HEK293 (cell line): Measurements from ENCODE around the gene EPG5.

Experiments used
- CTCF ChIA-PET: fragments of 350-600 bp; formaldehyde crosslinking; extraction: SDS; loops from one replicate; lab custom pipeline; 2021; ENCODE audit warnings: antibody characterized with exemption; lab: Yijun Ruan, JAX
- POLR2A ChIA-PET: fragments of 300-600 bp; formaldehyde crosslinking; extraction: SDS; loops from one replicate; lab custom pipeline; 2020; ENCODE audit warnings: antibody characterized with exemption, inconsistent platforms; lab: Yijun Ruan, JAX
- H3K27ac ChIP-seq: fragments of 200-500 bp; sonication (Bioruptor generic); 2 replicates; pipeline ENCODE4 v1.5.1; 2014; ENCODE audit warnings: low read depth, low read length, control low read depth, inconsistent platforms; ENCODE audit errors: extremely low read depth
- H3K36me3 ChIP-seq, 2 experiments: fragments of 200-500 bp in 1 of 2; sonication (Bioruptor generic) in 1 of 2; 1 replicate in 1 of 2; 2 replicates in 1 of 2; pipeline ENCODE4 v1.5.1; 2014 to 2017; ENCODE audit warnings: inconsistent platforms in 2 of 2, low read length in 2 of 2; ENCODE audit not compliant: control insufficient read depth in 2 of 2, insufficient read depth in 1 of 2
- H3K4me1 ChIP-seq: fragments of 200-500 bp; sonication (Bioruptor generic); 2 replicates; pipeline ENCODE4 v1.5.1; 2014; ENCODE audit warnings: mild to moderate bottlenecking, low read length, inconsistent platforms; ENCODE audit not compliant: control insufficient read depth, insufficient read depth
- H3K4me3 ChIP-seq: 2 replicates; pipeline ENCODE4 v1.5.1; 2011; ENCODE audit warnings: low read depth, mild to moderate bottlenecking, control low read depth, low read length, moderate library complexity
- H3K9me3 ChIP-seq: fragments of 200-500 bp; sonication (Bioruptor generic); 2 replicates; pipeline ENCODE4 v1.5.1; 2014; ENCODE audit warnings: low read depth, low read length, inconsistent platforms; ENCODE audit not compliant: control insufficient read depth, insufficient read depth
- EGR2 ChIP-seq: fragments of 450-650 bp; formaldehyde crosslinking; IDR thresholded peaks from 2 replicates; pipeline ENCODE4 v1.5.1; 2016; ENCODE audit warnings: low read depth, missing biosample characterization, missing genetic modification characterization
- HOXC10 ChIP-seq: sonication (generic); formaldehyde crosslinking; IDR thresholded peaks from 2 replicates; pipeline ENCODE4 v1.8.1; 2023; ENCODE audit warnings: mild to moderate bottlenecking, missing genetic modification reagents
- KLF10 ChIP-seq: fragments of 450-650 bp; IDR thresholded peaks from 2 replicates; pipeline ENCODE4 v1.5.1; 2018; ENCODE audit warnings: missing biosample characterization, mild to moderate bottlenecking, missing genetic modification characterization
- MYNN ChIP-seq: fragments of 450-650 bp; formaldehyde crosslinking; IDR thresholded peaks from 2 replicates; pipeline ENCODE4 v1.5.1; 2016; ENCODE audit warnings: missing biosample characterization, missing genetic modification characterization, borderline replicate concordance
- PRDM1 ChIP-seq: fragments of 450-650 bp; formaldehyde crosslinking; IDR thresholded peaks from 2 replicates; pipeline ENCODE4; 2016; ENCODE audit warnings: missing biosample characterization, missing genetic modification characterization
- RBAK ChIP-seq: fragments of 450-650 bp; formaldehyde crosslinking; IDR thresholded peaks from 2 replicates; pipeline ENCODE4 v1.5.1; 2016; ENCODE audit warnings: missing biosample characterization, missing genetic modification characterization
- REPIN1 ChIP-seq: fragments of 450-650 bp; formaldehyde crosslinking; IDR thresholded peaks from 2 replicates; pipeline ENCODE4 v1.5.1; 2017; ENCODE audit warnings: missing biosample characterization, missing genetic modification characterization, low read depth
- ZEB2 ChIP-seq: fragments of 450-650 bp; formaldehyde crosslinking; IDR thresholded peaks from 2 replicates; pipeline ENCODE4 v1.5.1; 2016; ENCODE audit warnings: missing biosample characterization, missing genetic modification characterization
- ZNF138 ChIP-seq: fragments of 450-650 bp; formaldehyde crosslinking; IDR thresholded peaks from 2 replicates; pipeline ENCODE4 v1.5.1; 2016; ENCODE audit warnings: missing biosample characterization, missing genetic modification characterization, borderline replicate concordance
- ZNF140 ChIP-seq: fragments of 450-650 bp; formaldehyde crosslinking; IDR thresholded peaks from 2 replicates; pipeline ENCODE4 v1.5.1; 2016; ENCODE audit warnings: missing biosample characterization, missing genetic modification characterization
- ZNF155 ChIP-seq: fragments of 450-650 bp; formaldehyde crosslinking; IDR thresholded peaks from 2 replicates; pipeline ENCODE4 v1.5.1; 2016; ENCODE audit warnings: missing biosample characterization, missing genetic modification characterization
- ZNF214 ChIP-seq: fragments of 450-650 bp; formaldehyde crosslinking; IDR thresholded peaks from 2 replicates; pipeline ENCODE4 v1.5.1; 2017; ENCODE audit warnings: missing biosample characterization, mild to moderate bottlenecking, missing genetic modification characterization, borderline replicate concordance
- ZNF404 ChIP-seq: fragments of 450-650 bp; formaldehyde crosslinking; IDR thresholded peaks from 2 replicates; pipeline ENCODE4 v1.5.1; 2017; ENCODE audit warnings: missing biosample characterization, missing genetic modification characterization
- ZNF48 ChIP-seq: fragments of 450-650 bp; formaldehyde crosslinking; IDR thresholded peaks from 2 replicates; pipeline ENCODE4 v1.5.1; 2016; ENCODE audit warnings: missing biosample characterization, missing genetic modification characterization
- ZNF555 ChIP-seq: fragments of 450-650 bp; formaldehyde crosslinking; conservative IDR thresholded peaks from 2 replicates; pipeline ENCODE4 v1.5.1; 2017; ENCODE audit warnings: missing biosample characterization, mild to moderate bottlenecking, missing genetic modification characterization, inconsistent platforms
- ZNF558 ChIP-seq: fragments of 450-650 bp; formaldehyde crosslinking; IDR thresholded peaks from 2 replicates; pipeline ENCODE4 v1.5.1; 2016; ENCODE audit warnings: missing biosample characterization, missing genetic modification characterization
- ZNF560 ChIP-seq: fragments of 450-650 bp; formaldehyde crosslinking; IDR thresholded peaks from 2 replicates; pipeline ENCODE4 v1.5.1; 2017; ENCODE audit warnings: missing biosample characterization, missing genetic modification characterization, borderline replicate concordance
- ZNF596 ChIP-seq: fragments of 450-650 bp; IDR thresholded peaks from 2 replicates; pipeline ENCODE4 v1.5.0; 2018; ENCODE audit warnings: missing biosample characterization, mild to moderate bottlenecking, missing genetic modification characterization, moderate library complexity
- ZNF623 ChIP-seq: fragments of 450-650 bp; formaldehyde crosslinking; IDR thresholded peaks from 2 replicates; pipeline ENCODE4 v1.5.1; 2016; ENCODE audit warnings: missing biosample characterization, missing genetic modification characterization
- ZNF654 ChIP-seq: fragments of 450-650 bp; formaldehyde crosslinking; IDR thresholded peaks from 2 replicates; pipeline ENCODE4 v1.5.1; 2016; ENCODE audit warnings: low read depth, missing biosample characterization, missing genetic modification characterization
- ZNF843 ChIP-seq: fragments of 450-650 bp; formaldehyde crosslinking; IDR thresholded peaks from 2 replicates; pipeline ENCODE4 v1.5.1; 2016; ENCODE audit warnings: missing biosample characterization, missing genetic modification characterization
- ZSCAN16 ChIP-seq: fragments of 450-650 bp; formaldehyde crosslinking; IDR thresholded peaks from 2 replicates; pipeline ENCODE4 v1.5.1; 2016; ENCODE audit warnings: missing biosample characterization, missing genetic modification characterization
- TF ChIP-seq, protein P1 (sequence below): fragments of 450-650 bp; formaldehyde crosslinking; IDR thresholded peaks from 2 replicates; pipeline ENCODE4 v1.5.1; 2016; ENCODE audit warnings: missing biosample characterization, missing genetic modification characterization
- TF ChIP-seq, protein P2 (sequence below): fragments of 450-650 bp; formaldehyde crosslinking; IDR thresholded peaks from 2 replicates; pipeline ENCODE4 v1.5.1; 2016; ENCODE audit warnings: missing biosample characterization, missing genetic modification characterization
- TF ChIP-seq, protein P3 (sequence below): fragments of 450-650 bp; formaldehyde crosslinking; IDR thresholded peaks from 2 replicates; pipeline ENCODE4 v1.5.1; 2016; ENCODE audit warnings: missing biosample characterization, missing genetic modification characterization

The EPG5 gene

DNA sequence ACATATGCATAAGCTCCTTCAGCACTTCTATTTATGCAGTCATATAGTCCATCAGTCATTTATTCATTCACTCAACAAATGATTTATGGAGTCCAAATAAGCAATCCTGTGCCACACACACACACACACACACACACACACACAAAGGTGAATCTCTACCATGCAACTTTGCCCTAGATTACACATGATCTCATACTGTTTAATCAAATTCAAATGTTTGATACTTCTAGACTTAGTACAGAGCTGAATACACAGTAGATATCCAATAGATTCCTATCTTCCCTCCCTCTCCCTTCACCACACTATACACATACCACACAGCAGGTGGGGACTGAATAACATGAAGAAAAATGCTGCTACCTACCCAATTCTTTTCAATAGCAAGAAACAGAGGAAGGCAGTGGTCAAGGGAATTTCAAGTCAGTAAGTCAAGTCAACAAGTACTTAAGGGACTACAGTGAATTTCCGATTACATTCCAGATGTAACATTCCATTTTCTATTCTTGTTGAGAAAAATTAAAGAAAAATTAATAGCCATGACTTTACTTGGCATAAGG is 65.4 kb downstream of the EPG5 start (continued):
- TF ChIP-seq, protein P1, sequence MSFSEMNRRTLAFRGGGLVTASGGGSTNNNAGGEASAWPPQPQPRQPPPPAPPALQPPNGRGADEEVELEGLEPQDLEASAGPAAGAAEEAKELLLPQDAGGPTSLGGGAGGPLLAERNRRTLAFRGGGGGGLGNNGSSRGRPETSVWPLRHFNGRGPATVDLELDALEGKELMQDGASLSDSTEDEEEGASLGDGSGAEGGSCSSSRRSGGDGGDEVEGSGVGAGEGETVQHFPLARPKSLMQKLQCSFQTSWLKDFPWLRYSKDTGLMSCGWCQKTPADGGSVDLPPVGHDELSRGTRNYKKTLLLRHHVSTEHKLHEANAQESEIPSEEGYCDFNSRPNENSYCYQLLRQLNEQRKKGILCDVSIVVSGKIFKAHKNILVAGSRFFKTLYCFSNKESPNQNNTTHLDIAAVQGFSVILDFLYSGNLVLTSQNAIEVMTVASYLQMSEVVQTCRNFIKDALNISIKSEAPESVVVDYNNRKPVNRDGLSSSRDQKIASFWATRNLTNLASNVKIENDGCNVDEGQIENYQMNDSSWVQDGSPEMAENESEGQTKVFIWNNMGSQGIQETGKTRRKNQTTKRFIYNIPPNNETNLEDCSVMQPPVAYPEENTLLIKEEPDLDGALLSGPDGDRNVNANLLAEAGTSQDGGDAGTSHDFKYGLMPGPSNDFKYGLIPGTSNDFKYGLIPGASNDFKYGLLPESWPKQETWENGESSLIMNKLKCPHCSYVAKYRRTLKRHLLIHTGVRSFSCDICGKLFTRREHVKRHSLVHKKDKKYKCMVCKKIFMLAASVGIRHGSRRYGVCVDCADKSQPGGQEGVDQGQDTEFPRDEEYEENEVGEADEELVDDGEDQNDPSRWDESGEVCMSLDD (tag by site-specific recombination) = no peak
- no peak for TF ChIP-seq ZNF558 (tag by site-specific recombination)
- TF ChIP-seq PRDM1 (tag by site-specific recombination) = no peak

DNA sequence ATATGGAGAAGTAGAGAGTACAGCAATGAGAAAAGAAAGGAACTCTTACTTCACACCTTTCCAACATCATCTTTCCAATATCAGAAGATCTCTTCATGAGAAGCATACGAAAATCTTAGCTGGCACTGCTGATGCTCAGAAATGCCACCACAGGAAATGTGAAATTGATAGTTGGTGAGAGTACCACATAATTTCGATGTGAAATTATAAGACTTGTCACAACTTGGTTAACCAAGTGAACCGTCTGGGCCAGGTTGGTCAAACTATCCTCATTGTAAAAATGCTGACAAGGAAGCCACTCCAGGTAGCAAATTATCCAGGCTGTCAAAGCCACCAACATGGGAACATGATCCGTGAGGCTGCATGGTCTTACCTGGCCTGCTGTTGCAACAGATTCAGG is 66.5 kb downstream of the EPG5 start:
- no peak overlapping the region for H3K4me3 ChIP-seq
- CTCF ChIA-PET = interaction anchor here (1.2 to 3.2 kb wide), 3 partner anchors 9 to 21 kb away, joined by 3 to 21 read pairs (median 8); no protein-coding TSS in a partner anchor
- H3K27ac ChIP-seq = no peak overlapping the region
- no peak for TF ChIP-seq REPIN1 (tag by site-specific recombination)
- no peak for TF ChIP-seq ZNF140 (tag by site-specific recombination)
- TF ChIP-seq MYNN (tag by site-specific recombination) = no peak
- TF ChIP-seq ZNF560 (tag by site-specific recombination) = no peak
- no peak for TF ChIP-seq ZNF623 (tag by site-specific recombination)
- TF ChIP-seq ZNF138 (tag by site-specific recombination) = no peak
- TF ChIP-seq ZNF843 (tag by site-specific recombination) = no peak
- TF ChIP-seq EGR2 (tag by site-specific recombination) = no peak
- no peak for TF ChIP-seq ZNF654 (tag by site-specific recombination)
- TF ChIP-seq, all 188 proteins: peak for 0
- no peaks in the 10 kb centered on the region for H3K4me1 ChIP-seq
- POLR2A ChIA-PET = no interaction called here
- H3K9me3 ChIP-seq = no peaks in the 10 kb centered on the region
- H3K36me3 ChIP-seq = peaks cover 26 to 56% of the 10 kb centered on the region in 2 experiments

DNA sequence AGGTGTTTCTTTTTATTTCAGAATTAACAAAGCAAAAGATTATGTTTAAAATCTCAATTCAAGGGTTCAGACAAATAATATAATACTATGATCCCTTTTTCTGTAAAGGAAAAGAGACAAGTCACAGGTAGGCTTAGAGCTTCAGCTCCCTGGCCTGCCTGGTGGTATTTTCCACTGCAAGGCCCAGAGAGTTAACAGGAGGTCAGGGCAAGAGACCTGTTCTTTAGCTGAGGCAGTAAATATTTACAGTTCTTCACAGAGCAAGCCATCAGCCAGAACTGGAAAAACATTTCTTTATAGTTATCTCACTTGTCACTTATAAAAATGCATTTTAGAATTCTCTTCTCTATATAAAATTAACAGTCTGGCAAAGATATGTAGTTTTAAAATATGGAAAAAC is 70.1 kb downstream of the EPG5 start:
- H3K36me3 ChIP-seq = peaks cover 16 to 45% of the 10 kb centered on the region in 2 experiments
- H3K27ac ChIP-seq = no peak overlapping the region
- TF ChIP-seq ZNF404 (tag by site-specific recombination) (no peak), RBAK (tag by site-specific recombination) (no peak), ZNF214 (tag by site-specific recombination) (no peak), ZNF48 (tag by site-specific recombination) (no peak), ZNF155 (tag by site-specific recombination) (no peak), HOXC10 (CRISPR knock-in tag) (no peak), ZNF555 (tag by site-specific recombination) (no peak), ZSCAN16 (tag by site-specific recombination) (no peak), KLF10 (tag by site-specific recombination) (no peak), ZEB2 (tag by site-specific recombination) (no peak), ZNF596 (tag by site-specific recombination) (no peak)
- TF ChIP-seq, protein P2, sequence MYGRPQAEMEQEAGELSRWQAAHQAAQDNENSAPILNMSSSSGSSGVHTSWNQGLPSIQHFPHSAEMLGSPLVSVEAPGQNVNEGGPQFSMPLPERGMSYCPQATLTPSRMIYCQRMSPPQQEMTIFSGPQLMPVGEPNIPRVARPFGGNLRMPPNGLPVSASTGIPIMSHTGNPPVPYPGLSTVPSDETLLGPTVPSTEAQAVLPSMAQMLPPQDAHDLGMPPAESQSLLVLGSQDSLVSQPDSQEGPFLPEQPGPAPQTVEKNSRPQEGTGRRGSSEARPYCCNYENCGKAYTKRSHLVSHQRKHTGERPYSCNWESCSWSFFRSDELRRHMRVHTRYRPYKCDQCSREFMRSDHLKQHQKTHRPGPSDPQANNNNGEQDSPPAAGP = no peak
- TF ChIP-seq, protein P3, sequence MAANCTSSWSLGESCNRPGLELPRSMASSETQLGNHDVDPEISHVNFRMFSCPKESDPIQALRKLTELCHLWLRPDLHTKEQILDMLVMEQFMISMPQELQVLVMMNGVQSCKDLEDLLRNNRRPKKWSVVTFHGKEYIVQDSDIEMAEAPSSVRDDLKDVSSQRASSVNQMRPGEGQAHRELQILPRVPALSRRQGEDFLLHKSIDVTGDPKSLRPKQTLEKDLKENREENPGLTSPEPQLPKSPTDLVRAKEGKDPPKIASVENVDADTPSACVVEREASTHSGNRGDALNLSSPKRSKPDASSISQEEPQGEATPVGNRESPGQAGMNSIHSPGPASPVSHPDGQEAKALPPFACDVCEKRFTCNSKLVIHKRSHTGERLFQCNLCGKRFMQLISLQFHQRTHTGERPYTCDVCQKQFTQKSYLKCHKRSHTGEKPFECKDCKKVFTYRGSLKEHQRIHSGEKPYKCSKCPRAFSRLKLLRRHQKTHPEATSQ (tag by site-specific recombination) = no peak
- H3K4me1 ChIP-seq = no peaks in the 10 kb centered on the region
- ChIA-PET POLR2A (no interaction called here), CTCF (interaction anchor here (0.5 to 1.4 kb wide), 3 partner anchors 13 to 26 kb away, joined by 3 to 7 read pairs (median 3); no protein-coding TSS in a partner anchor)
- H3K9me3 ChIP-seq = no peaks in the 10 kb centered on the region
- H3K4me3 ChIP-seq = no peak overlapping the region
